Uterus (tissue), 4 donors: Measurements from ENCODE around the gene BTBD9. TPM values are rescaled to one million over a fixed set of nuclear protein-coding genes. Genes with fewer than 3 reads are reported as not detected.

Experiments used
- DNase-seq, 2 donors: peaks; one replicate each; pipeline ENCODE4 v3.0.0-alpha.2; 2019 to 2020
- H3K27ac ChIP-seq, 2 donors: fragments of 200-600 bp; sonication (generic); 1 replicate in 1 of 2; 2 replicates in 1 of 2; pipeline ENCODE4 v1.5.1; 2016 to 2018
- H3K27me3 ChIP-seq, 2 donors: fragments of 200-600 bp; sonication (generic); one replicate each; pipeline ENCODE4 v1.5.1; 2018 to 2019; ENCODE audit warnings: control low read depth in 1 of 2
- H3K36me3 ChIP-seq, 2 donors: fragments of 200-600 bp; sonication (generic); one replicate each; pipeline ENCODE4 v1.5.1; 2019; ENCODE audit warnings: control low read depth in 1 of 2
- H3K4me1 ChIP-seq, 2 donors: fragments of 200-600 bp; sonication (generic); one replicate each; pipeline ENCODE4 v1.5.1; 2018 to 2019; ENCODE audit warnings: control low read depth in 1 of 2
- H3K4me3 ChIP-seq, 2 donors: fragments of 200-600 bp; sonication (generic); 1 replicate in 1 of 2; 2 replicates in 1 of 2; pipeline ENCODE4 v1.5.1; 2018 to 2019; ENCODE audit warnings: mild to moderate bottlenecking in 1 of 2
- H3K9me3 ChIP-seq, 2 donors: fragments of 200-600 bp; sonication (generic); one replicate each; pipeline ENCODE4 v1.5.1; 2019; ENCODE audit warnings: control low read depth in 1 of 2
- CTCF ChIP-seq, 4 experiments: fragments of 200-600 bp in 2 of 4; fragments of 450-650 bp in 2 of 4; sonication (generic) in 2 of 4; IDR thresholded peaks; one replicate each; pipeline ENCODE4 v1.5.1; 2016 to 2019; ENCODE audit warnings: antibody characterized with exemption in 4 of 4, mild to moderate bottlenecking in 2 of 4, moderate library complexity in 1 of 4
- POLR2A ChIP-seq, 2 donors: fragments of 450-650 bp; IDR thresholded peaks; one replicate each; pipeline ENCODE4 v1.6.1; 2016; ENCODE audit warnings: antibody characterized with exemption in 2 of 2, mild to moderate bottlenecking in 1 of 2, moderate library complexity in 1 of 2
- intact Hi-C: fragments of 100-400 bp; cut with DNase I; formaldehyde crosslinking; loops from one replicate; pipeline ENCODE4 v1.15.1; 2023; ENCODE audit warnings: low total_unique reads
- total RNA-seq, 4 donors: library from RNA; depleted of rRNA in 3 of 4; stranded (reverse); fragments of >200 nt in 3 of 4; gene quantifications; one replicate each; pipeline versions ENCODE4 v1.1.0 to v1.2.4, GENCODE V29; 2014 to 2023
- donor health status: DM: yes; HTN: yes; CAD: no.

Gene BTBD9
- total RNA-seq, 4 donors from 2014 or later, result 10.3 to 50.3 (median 34.4) TPM

- no peaks in the 10 kb centered on the region for H3K27me3 ChIP-seq
- H3K4me1 ChIP-seq, result no peaks in the 10 kb centered on the region
- DNase-seq, result no peak
- no peaks in the 10 kb centered on the region for H3K36me3 ChIP-seq
- no peaks in the 10 kb centered on the region for H3K9me3 ChIP-seq
- no peak for TF ChIP-seq CTCF (IDR thresholded peaks at IDR 0.05)
- no peak for TF ChIP-seq POLR2A (IDR thresholded peaks at IDR 0.05)
- intact Hi-C loops, result no loop called here
- no peak overlapping the region for H3K4me3 ChIP-seq
- no peak overlapping the region for H3K27ac ChIP-seq
Measured at GRCh38 chr6:38573801-38574395, 65.8 kb downstream of the BTBD9 start.

- Histone ChIP-seq H3K36me3 (no peaks in the 10 kb centered on the region), H3K27ac (no peak overlapping the region), H3K9me3 (no peaks in the 10 kb centered on the region), H3K4me1 (no peaks in the 10 kb centered on the region), H3K4me3 (no peak overlapping the region), H3K27me3 (no peaks in the 10 kb centered on the region)
- no peak for TF ChIP-seq POLR2A (IDR thresholded peaks at IDR 0.05)
- no peak for TF ChIP-seq CTCF (IDR thresholded peaks at IDR 0.05)
- DNase-seq, result no peak
- intact Hi-C loops, result no loop called here
Measured at GRCh38 chr6:38572186-38572813, 67.4 kb downstream of the BTBD9 start.

- TF ChIP-seq CTCF (IDR thresholded peaks at IDR 0.05) (no peak), POLR2A (IDR thresholded peaks at IDR 0.05) (no peak)
Measured at GRCh38 chr6:38571721-38572120, 68.0 kb downstream of the BTBD9 start.

GRCh38 chr6:38570750-38571149 is 69.0 kb downstream of the BTBD9 start:
- DNase-seq, result no peak
- H3K27me3 ChIP-seq, result no peaks in the 10 kb centered on the region
- H3K4me1 ChIP-seq, result no peaks in the 10 kb centered on the region
- no peaks in the 10 kb centered on the region for H3K9me3 ChIP-seq
- intact Hi-C loops, result no loop called here
- TF ChIP-seq CTCF (IDR thresholded peaks at IDR 0.05) (peak in 3 of 4 experiments; percentile 9 to 33 (median 18)), POLR2A (IDR thresholded peaks at IDR 0.05) (no peak)
- no peak overlapping the region for H3K4me3 ChIP-seq
- no peak overlapping the region for H3K27ac ChIP-seq
- H3K36me3 ChIP-seq, result no peaks in the 10 kb centered on the region

More at GRCh38 chr6:38571721-38572120, 68.0 kb downstream of the BTBD9 start:
- Histone ChIP-seq H3K36me3 (no peaks in the 10 kb centered on the region), H3K27ac (no peak overlapping the region), H3K4me1 (no peaks in the 10 kb centered on the region), H3K9me3 (no peaks in the 10 kb centered on the region), H3K4me3 (no peak overlapping the region), H3K27me3 (no peaks in the 10 kb centered on the region)
- no peak for DNase-seq
- intact Hi-C loops, result no loop called here

GRCh38 chr6:38567436-38567835 is 72.3 kb downstream of the BTBD9 start:
- H3K27ac ChIP-seq, result no peak overlapping the region
- H3K36me3 ChIP-seq, result no peaks in the 10 kb centered on the region
- H3K4me1 ChIP-seq, result no peaks in the 10 kb centered on the region
- H3K4me3 ChIP-seq, result no peak overlapping the region
- intact Hi-C loops, result no loop called here
- TF ChIP-seq POLR2A (IDR thresholded peaks at IDR 0.05) (no peak), CTCF (IDR thresholded peaks at IDR 0.05) (no peak)
- DNase-seq, result peak; percentile 80 to 83
- H3K27me3 ChIP-seq, result no peaks in the 10 kb centered on the region
- H3K9me3 ChIP-seq, result no peaks in the 10 kb centered on the region
